HCT116 (cell line): ENCODE results near the gene NCKAP5. TPM values are rescaled to one million over a fixed set of nuclear protein-coding genes. Genes with fewer than 3 reads are reported as not detected.
A peak's percentile ranks its signal among the peaks of the same experiment; 100 is the strongest.

Experiments used
- ATAC-seq: fragments of 200-7000 bp; cut with Tn5 transposase; 2 replicates; pipeline ENCODE4 v1.9.1; 2020; ENCODE audit warnings: mild to moderate bottlenecking, moderate library complexity
- BruUV-seq: library from RNA; stranded (reverse); fragments of 400-500 nt; replicated peaks from 2 replicates; lab custom pipeline; 2021; lab: Mats Ljungman, UMichigan
- CTCF ChIA-PET: fragments of 300-600 bp; sonication (Branson Sonifier 250); formaldehyde crosslinking; loops from one replicate; lab custom pipeline; 2021; ENCODE audit warnings: antibody characterized with exemption; lab: Charles Lee
- POLR2A ChIA-PET: fragments of 300-600, 350-600 bp; sonication (Branson Sonifier 250); formaldehyde crosslinking; loops from one replicate; lab custom pipeline; 2021; ENCODE audit warnings: antibody characterized with exemption; lab: Charles Lee
- RAD21 ChIA-PET, 2 experiments: fragments of 300-600 bp; sonication (Branson Sonifier 250); formaldehyde crosslinking; loops; one replicate each; lab custom pipeline; 2023; ENCODE audit warnings: low total read pairs in 2 of 2; ENCODE audit not compliant: uncharacterized antibody in 2 of 2, unreplicated experiment in 2 of 2, low non-redundant PET in 1 of 2; lab: Charles Lee
- DNase-seq: peaks from one replicate; pipeline ENCODE4 v3.0.0-alpha.2; 2010; ENCODE audit warnings: low read depth, low spot score
- H2AFZ ChIP-seq: fragments of 200-600 bp; shearing (Covaris generic), sonication (generic); 2 replicates; pipeline ENCODE4 v1.6.1; 2017; ENCODE audit warnings: low read depth, mixed run types, mixed read lengths, antibody characterized with exemption, low read length; ENCODE audit not compliant: poor library complexity, severe bottlenecking
- H3K27ac ChIP-seq: 2 replicates; pipeline ENCODE4 v1.5.1; 2012; ENCODE audit warnings: low read depth, low read length
- H3K27me3 ChIP-seq: fragments of 200-600 bp; sonication (generic); 2 replicates; pipeline ENCODE4 v1.6.1; 2016; ENCODE audit warnings: mixed run types, low read length, mixed read lengths; ENCODE audit not compliant: insufficient read depth
- H3K36me3 ChIP-seq, 2 experiments: fragments of 200-500 bp in 1 of 2; fragments of 200-600 bp in 1 of 2; sonication (Bioruptor generic) in 1 of 2; sonication (generic) in 1 of 2; 2 replicates each; pipeline versions ENCODE4 v1.5.1 to v1.6.1; 2014 to 2016; ENCODE audit warnings: low read length in 2 of 2, inconsistent platforms in 1 of 2, mixed read lengths in 1 of 2, mixed run types in 1 of 2; ENCODE audit not compliant: insufficient read depth in 2 of 2, control insufficient read depth in 1 of 2
- H3K4me1 ChIP-seq, 2 experiments: fragments of 200-600 bp in 1 of 2; sonication (generic) in 1 of 2; 2 replicates each; pipeline versions ENCODE4 v1.5.1 to v1.6.1; 2012 to 2017; ENCODE audit warnings: low read length in 2 of 2, inconsistent platforms in 1 of 2, mild to moderate bottlenecking in 1 of 2, mixed read lengths in 1 of 2, mixed run types in 1 of 2, moderate library complexity in 1 of 2; ENCODE audit not compliant: insufficient read depth in 2 of 2, control insufficient read depth in 1 of 2
- H3K4me2 ChIP-seq: fragments of 200-600 bp; sonication (generic); 2 replicates; pipeline ENCODE4 v1.6.1; 2017; ENCODE audit warnings: mixed run types, low read length, mixed read lengths
- H3K4me3 ChIP-seq, 2 experiments: fragments of 200-600 bp in 1 of 2; sonication (generic) in 1 of 2; replicated peaks in 1 of 2; 2 replicates each; pipeline ENCODE4 v1.5.1; 2011 to 2016; ENCODE audit warnings: low read length in 2 of 2, control low read depth in 1 of 2, low read depth in 1 of 2, mild to moderate bottlenecking in 1 of 2, mixed read lengths in 1 of 2, mixed run types in 1 of 2
- H3K79me2 ChIP-seq: fragments of 200-600 bp; sonication (generic); 2 replicates; pipeline ENCODE4 v1.6.1; 2017; ENCODE audit warnings: mild to moderate bottlenecking, mixed run types, low read length, moderate library complexity, mixed read lengths; ENCODE audit not compliant: insufficient read depth
- H3K9ac ChIP-seq: fragments of 200-600 bp; sonication (generic); 2 replicates; pipeline ENCODE4 v1.6.1; 2016; ENCODE audit warnings: low read length, mixed read lengths
- H3K9me2 ChIP-seq: fragments of 200-600 bp; sonication (generic), shearing (Covaris generic); 2 replicates; pipeline ENCODE4 v1.6.1; 2017; ENCODE audit warnings: mixed run types, mild to moderate bottlenecking, moderate library complexity; ENCODE audit not compliant: insufficient read depth
- H3K9me3 ChIP-seq, 2 experiments: fragments of 200-500 bp in 1 of 2; fragments of 200-600 bp in 1 of 2; sonication (Bioruptor generic) in 1 of 2; sonication (generic) in 1 of 2; 2 replicates each; pipeline ENCODE4 v1.6.1; 2014 to 2017; ENCODE audit warnings: low read length in 2 of 2, mixed read lengths in 2 of 2, inconsistent platforms in 1 of 2, low read depth in 1 of 2, mild to moderate bottlenecking in 1 of 2, mixed run types in 1 of 2, moderate library complexity in 1 of 2; ENCODE audit not compliant: control insufficient read depth in 1 of 2, insufficient read depth in 1 of 2
- H4K20me1 ChIP-seq: fragments of 200-600 bp; sonication (generic), shearing (Covaris generic); 2 replicates; pipeline ENCODE4 v1.6.1; 2017; ENCODE audit warnings: mixed run types, mild to moderate bottlenecking, moderate library complexity; ENCODE audit not compliant: insufficient read depth
- ELF1 ChIP-seq: IDR thresholded peaks from 2 replicates; pipeline ENCODE4 v1.6.1; 2012; ENCODE audit warnings: low read depth, borderline replicate concordance
- FOSL1 ChIP-seq: IDR thresholded peaks from 2 replicates; pipeline ENCODE4 v1.6.1; 2012; ENCODE audit warnings: low read depth
- RAD21 ChIP-seq: IDR thresholded peaks from 2 replicates; pipeline ENCODE4 v1.6.1; 2012; ENCODE audit warnings: low read depth, mild to moderate bottlenecking
- intact Hi-C: fragments of 100-400 bp; cut with micrococcal nuclease; formaldehyde crosslinking; loops from 2 replicates; pipeline ENCODE4 v1.10.0; 2022
- total RNA-seq: library from RNA; stranded (reverse); gene quantifications from one replicate; pipeline ENCODE4 v1.2.1, GENCODE V29; 2021; ENCODE audit not compliant: unreplicated experiment
- TF ChIP-seq, protein P1 (sequence below): IDR thresholded peaks from 2 replicates; pipeline ENCODE4 v1.6.1; 2012
- TF ChIP-seq, protein P2 (sequence below), 3 experiments: fragments of 200-600 bp in 1 of 3; sonication (generic) in 1 of 3; IDR thresholded peaks in 2 of 3; conservative IDR thresholded peaks in 1 of 3; 2 replicates each; pipeline ENCODE4 v1.5.1; 2012 to 2017; ENCODE audit warnings: low read depth in 2 of 3, low read length in 2 of 3, antibody characterized with exemption in 1 of 3, borderline replicate concordance in 1 of 3, control low read depth in 1 of 3, mild to moderate bottlenecking in 1 of 3, mixed read lengths in 1 of 3, mixed run types in 1 of 3, moderate library complexity in 1 of 3; ENCODE audit not compliant: insufficient read depth in 1 of 3

Gene NCKAP5
- total RNA-seq, 1 experiment from 2014 or later = 0.30 TPM

- DNase-seq (peak; percentile 12), ATAC-seq (peak; percentile 59)
- CTCF ChIA-PET = interaction anchor here (0.9 to 1.0 kb wide), 2 partner anchors 25 to 1193 kb away, joined by 3 to 4 read pairs; no protein-coding TSS in a partner anchor
- Histone ChIP-seq H3K4me3 (no peak overlapping the region), H3K9me3 (no peaks in the 10 kb centered on the region), H4K20me1 (no peaks in the 10 kb centered on the region), H3K4me1 (no peaks in the 10 kb centered on the region), H3K9ac (no peak overlapping the region), H3K9me2 (no peaks in the 10 kb centered on the region), H3K27ac (no peak overlapping the region), H2AFZ (no peak overlapping the region), H3K79me2 (no peaks in the 10 kb centered on the region), H3K4me2 (no peak overlapping the region), H3K27me3 (no peaks in the 10 kb centered on the region), H3K36me3 (no peaks in the 10 kb centered on the region)
- POLR2A ChIA-PET = no interaction called here
- no TSS peak for BruUV-seq
- intact Hi-C loops = loop anchor here (5.0 kb wide), 1 partner anchor 384 kb away; no protein-coding TSS in a partner anchor
- RAD21 ChIA-PET = no interaction called here
- TF ChIP-seq, protein P1, sequence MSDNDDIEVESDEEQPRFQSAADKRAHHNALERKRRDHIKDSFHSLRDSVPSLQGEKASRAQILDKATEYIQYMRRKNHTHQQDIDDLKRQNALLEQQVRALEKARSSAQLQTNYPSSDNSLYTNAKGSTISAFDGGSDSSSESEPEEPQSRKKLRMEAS = no peak
- TF ChIP-seq, protein P2, sequence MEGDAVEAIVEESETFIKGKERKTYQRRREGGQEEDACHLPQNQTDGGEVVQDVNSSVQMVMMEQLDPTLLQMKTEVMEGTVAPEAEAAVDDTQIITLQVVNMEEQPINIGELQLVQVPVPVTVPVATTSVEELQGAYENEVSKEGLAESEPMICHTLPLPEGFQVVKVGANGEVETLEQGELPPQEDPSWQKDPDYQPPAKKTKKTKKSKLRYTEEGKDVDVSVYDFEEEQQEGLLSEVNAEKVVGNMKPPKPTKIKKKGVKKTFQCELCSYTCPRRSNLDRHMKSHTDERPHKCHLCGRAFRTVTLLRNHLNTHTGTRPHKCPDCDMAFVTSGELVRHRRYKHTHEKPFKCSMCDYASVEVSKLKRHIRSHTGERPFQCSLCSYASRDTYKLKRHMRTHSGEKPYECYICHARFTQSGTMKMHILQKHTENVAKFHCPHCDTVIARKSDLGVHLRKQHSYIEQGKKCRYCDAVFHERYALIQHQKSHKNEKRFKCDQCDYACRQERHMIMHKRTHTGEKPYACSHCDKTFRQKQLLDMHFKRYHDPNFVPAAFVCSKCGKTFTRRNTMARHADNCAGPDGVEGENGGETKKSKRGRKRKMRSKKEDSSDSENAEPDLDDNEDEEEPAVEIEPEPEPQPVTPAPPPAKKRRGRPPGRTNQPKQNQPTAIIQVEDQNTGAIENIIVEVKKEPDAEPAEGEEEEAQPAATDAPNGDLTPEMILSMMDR (IDR thresholded peaks at IDR 0.05 in 2 of 3, conservative IDR thresholded peaks at IDR 0.05 in 1 of 3; ENCODE audit: borderline replicate concordance in 1 of 3, insufficient read depth in 1 of 3, low read depth in 2 of 3, low read length in 2 of 3) = peak in 2 of 3 experiments; percentile 37 to 41; a peak in 4 of 6 replicates
- TF ChIP-seq FOSL1 = no peak
- no peak for TF ChIP-seq ELF1
- 0 out of 2 replicates have a peak, but pooled peaks have one; percentile 7 for TF ChIP-seq RAD21
These were observed 916.9 kb downstream of the NCKAP5 start for GRCh38 chr2:132651115-132652045.
